Activated gamma-delta T cell (primary cell): ENCODE measurements around the gene AKNA.

Source experiments
- DNase-seq: peaks from one replicate; lab custom pipeline; 2025; lab: John Stamatoyannopoulos, UW

The AKNA gene

GRCh38 chr9:114319147-114319546, 68.6 kb downstream of the AKNA start:
- no peak for DNase-seq

GRCh38 chr9:114318416-114318815, 69.4 kb downstream of the AKNA start:
- DNase-seq: no peak

- no peak for DNase-seq
Observed at GRCh38 chr9:114317665-114318357, 70.0 kb downstream of the AKNA start.

GRCh38 chr9:114316605-114317230, 71.1 kb downstream of the AKNA start:
- no peak for DNase-seq

GRCh38 chr9:114315723-114316363, 71.9 kb downstream of the AKNA start:
- DNase-seq: no peak

- no peak for DNase-seq
Observed at GRCh38 chr9:114314881-114315722, 72.7 kb downstream of the AKNA start.

GRCh38 chr9:114314256-114314867, 73.4 kb downstream of the AKNA start:
- DNase-seq: no peak

GRCh38 chr9:114313186-114313585, 74.6 kb downstream of the AKNA start:
- no peak for DNase-seq

- DNase-seq: no peak
Observed at GRCh38 chr9:114312513-114312875, 75.3 kb downstream of the AKNA start.

GRCh38 chr9:114311571-114312512, 75.9 kb downstream of the AKNA start:
- no peak for DNase-seq

GRCh38 chr9:114310471-114311450, 77.0 kb downstream of the AKNA start:
- DNase-seq: no peak

GRCh38 chr9:114309096-114309495, 78.7 kb downstream of the AKNA start:
- no peak for DNase-seq

- no peak for DNase-seq
Observed at GRCh38 chr9:114308361-114308950, 79.3 kb downstream of the AKNA start.

GRCh38 chr9:114307899-114308267, 79.9 kb downstream of the AKNA start:
- no peak for DNase-seq

- DNase-seq: no peak
Observed at GRCh38 chr9:114304416-114305188, 83.2 kb downstream of the AKNA start.

GRCh38 chr9:114303977-114304376, 83.8 kb downstream of the AKNA start:
- DNase-seq: no peak

- DNase-seq: no peak
Observed at GRCh38 chr9:114303571-114303970, 84.2 kb downstream of the AKNA start.

- DNase-seq: no peak
Observed at GRCh38 chr9:114302727-114303126, 85.1 kb downstream of the AKNA start.
